ENCODE data around the gene KCNMA1. TPM values are rescaled to one million over a fixed set of nuclear protein-coding genes. Genes with fewer than 3 reads are reported as not detected.

Gene KCNMA1
- total and polyA plus RNA-seq, 4 donors, result 36.2 to 95.0 (median 54.3) TPM

GRCh38 chr10:77172086-77172485, 465.5 kb downstream of the KCNMA1 start:
- H3K27me3 ChIP-seq (ENCODE audit: control insufficient read depth, insufficient read depth, low read length), result no peaks in the 10 kb centered on the region
- H3K27ac ChIP-seq (ENCODE audit: low read depth, low read length), result no peak overlapping the region
- no peaks in the 10 kb centered on the region for H3K9me3 ChIP-seq (ENCODE audit: control insufficient read depth, insufficient read depth, low read length)
- H3K4me1 ChIP-seq (ENCODE audit: control insufficient read depth, insufficient read depth, low read length), result no peaks in the 10 kb centered on the region
- H3K4me3 ChIP-seq (ENCODE audit: low read depth, low read length), result no peak overlapping the region
- WGBS (ENCODE audit: insufficient coverage), result 72% methylated on average over 3 of the region's 4 CpGs
- peak in 1 of 6 donors; percentile 57 for DNase-seq (ENCODE audit: low read depth in 4 of 6, low spot score in 6 of 6)
- no peaks in the 10 kb centered on the region for H3K36me3 ChIP-seq (ENCODE audit: control insufficient read depth, insufficient read depth, low read length)

DNA sequence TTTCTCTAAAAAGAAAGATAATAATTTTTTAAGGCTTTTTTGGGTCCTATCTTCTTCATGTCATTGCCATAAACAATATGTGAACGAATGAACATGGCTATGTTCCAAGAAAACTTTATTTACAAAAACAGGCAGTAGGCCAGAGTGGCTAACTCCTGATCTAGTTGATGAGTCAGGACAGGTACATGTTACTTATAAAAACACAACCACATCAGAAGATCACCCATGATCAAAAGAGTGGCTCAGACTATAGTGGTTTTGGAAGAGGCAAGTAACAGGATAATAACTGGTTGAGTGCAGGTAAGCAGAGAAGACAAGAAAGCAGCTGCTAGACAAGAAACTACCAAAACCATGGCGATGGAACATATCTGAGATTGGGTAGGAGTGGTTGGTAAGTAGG, 468.7 kb downstream of the KCNMA1 start:
- Histone ChIP-seq H3K4me1 (ENCODE audit: control insufficient read depth, insufficient read depth, low read length) (no peaks in the 10 kb centered on the region), H3K36me3 (ENCODE audit: control insufficient read depth, insufficient read depth, low read length) (no peaks in the 10 kb centered on the region), H3K9me3 (ENCODE audit: control insufficient read depth, insufficient read depth, low read length) (no peaks in the 10 kb centered on the region), H3K4me3 (ENCODE audit: low read depth, low read length) (no peak overlapping the region), H3K27me3 (ENCODE audit: control insufficient read depth, insufficient read depth, low read length) (no peaks in the 10 kb centered on the region), H3K27ac (ENCODE audit: low read depth, low read length) (no peak overlapping the region)
- DNase-seq (ENCODE audit: low read depth in 4 of 6, low spot score in 6 of 6), result no peak
- no CpG with 5 or more reads among the region's 2 CpGs for WGBS (ENCODE audit: insufficient coverage)

DNA sequence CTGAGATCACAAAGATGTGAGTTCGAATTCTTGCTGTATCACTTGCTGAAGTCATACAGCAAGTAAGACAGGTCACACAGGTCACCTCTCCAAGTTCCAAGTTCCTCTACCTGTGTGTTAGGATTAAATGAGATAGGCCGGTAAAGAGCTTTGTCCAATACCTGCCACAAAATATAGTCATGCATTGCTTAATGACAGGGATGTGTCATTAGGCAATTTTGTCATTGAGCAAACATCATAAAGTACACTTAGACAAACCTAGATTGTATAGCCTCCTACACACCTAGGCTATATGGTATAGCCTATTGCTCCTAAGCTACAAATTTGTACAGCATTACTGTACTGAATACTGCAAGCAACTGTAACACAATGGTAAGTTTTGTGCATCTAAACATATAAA, 469.4 kb downstream of the KCNMA1 start:
- Histone ChIP-seq H3K9me3 (ENCODE audit: control insufficient read depth, insufficient read depth, low read length) (no peaks in the 10 kb centered on the region), H3K4me3 (ENCODE audit: low read depth, low read length) (no peak overlapping the region), H3K36me3 (ENCODE audit: control insufficient read depth, insufficient read depth, low read length) (no peaks in the 10 kb centered on the region), H3K27ac (ENCODE audit: low read depth, low read length) (no peak overlapping the region), H3K27me3 (ENCODE audit: control insufficient read depth, insufficient read depth, low read length) (no peaks in the 10 kb centered on the region), H3K4me1 (ENCODE audit: control insufficient read depth, insufficient read depth, low read length) (no peaks in the 10 kb centered on the region)
- DNase-seq (ENCODE audit: low read depth in 4 of 6, low spot score in 6 of 6), result no peak
- WGBS (ENCODE audit: insufficient coverage), result no CpG with 5 or more reads among the region's 2 CpGs

DNA sequence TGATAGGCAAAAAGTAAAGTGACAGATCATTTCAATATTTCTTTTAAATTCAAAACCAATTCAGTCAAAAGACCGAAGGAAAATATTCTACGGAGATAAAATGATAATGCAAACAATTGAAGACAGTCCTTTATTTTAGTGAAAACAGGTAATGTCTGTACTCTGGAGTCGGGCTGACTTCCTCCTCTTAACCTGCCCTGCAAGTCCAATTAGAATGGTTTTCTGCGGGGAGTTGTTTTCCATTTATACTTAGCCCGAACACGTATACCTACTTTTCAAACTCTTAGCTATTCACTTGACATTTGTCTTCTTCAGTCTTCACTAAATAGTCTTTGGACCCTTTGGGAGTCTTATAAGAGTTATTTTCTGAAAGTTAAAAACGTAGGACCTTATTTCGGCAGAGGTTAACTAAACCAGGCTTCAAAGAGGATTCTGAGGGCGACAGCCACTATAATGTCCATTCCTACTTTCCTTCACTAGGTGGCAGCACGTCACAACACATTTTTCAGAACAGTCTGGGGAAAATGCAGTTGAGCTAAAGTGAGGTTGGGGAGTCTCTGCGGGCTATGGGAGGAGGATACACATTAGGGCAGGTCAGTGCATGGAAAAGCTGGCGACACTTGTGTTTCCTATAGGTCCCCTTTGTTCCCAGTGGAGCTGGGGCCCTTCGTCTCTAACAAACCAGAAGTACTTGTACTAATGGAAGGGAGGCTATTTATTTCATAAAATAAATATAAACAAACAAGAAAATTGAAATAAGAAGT, 472.0 kb downstream of the KCNMA1 start:
- no peak overlapping the region for H3K27ac ChIP-seq (ENCODE audit: low read depth, low read length)
- no CpG with 5 or more reads among the region's 13 CpGs for WGBS (ENCODE audit: insufficient coverage)

GRCh38 chr10:77164616-77165311, 472.8 kb downstream of the KCNMA1 start:
- DNase-seq (ENCODE audit: low read depth in 4 of 6, low spot score in 6 of 6), result peak in 1 of 6 donors; percentile 24
- Histone ChIP-seq H3K9me3 (ENCODE audit: control insufficient read depth, insufficient read depth, low read length) (no peaks in the 10 kb centered on the region), H3K4me3 (ENCODE audit: low read depth, low read length) (no peak overlapping the region), H3K36me3 (ENCODE audit: control insufficient read depth, insufficient read depth, low read length) (no peaks in the 10 kb centered on the region), H3K27ac (ENCODE audit: low read depth, low read length) (no peak overlapping the region), H3K27me3 (ENCODE audit: control insufficient read depth, insufficient read depth, low read length) (no peaks in the 10 kb centered on the region), H3K4me1 (ENCODE audit: control insufficient read depth, insufficient read depth, low read length) (no peaks in the 10 kb centered on the region)
- WGBS (ENCODE audit: insufficient coverage), result 100% methylated on average over 1 of the region's 5 CpGs

More for the DNA sequence above, 472.0 kb downstream of the KCNMA1 start:
- no peak overlapping the region for H3K4me3 ChIP-seq (ENCODE audit: low read depth, low read length)
- no peaks in the 10 kb centered on the region for H3K9me3 ChIP-seq (ENCODE audit: control insufficient read depth, insufficient read depth, low read length)
- no peaks in the 10 kb centered on the region for H3K4me1 ChIP-seq (ENCODE audit: control insufficient read depth, insufficient read depth, low read length)
- H3K36me3 ChIP-seq (ENCODE audit: control insufficient read depth, insufficient read depth, low read length), result no peaks in the 10 kb centered on the region
- DNase-seq (ENCODE audit: low read depth in 4 of 6, low spot score in 6 of 6), result peak; percentile 50 to 94 (median 67)
- no peaks in the 10 kb centered on the region for H3K27me3 ChIP-seq (ENCODE audit: control insufficient read depth, insufficient read depth, low read length)

- 74% methylated on average over 4 of the region's 4 CpGs for WGBS (ENCODE audit: insufficient coverage)
- Histone ChIP-seq H3K27ac (ENCODE audit: low read depth, low read length) (no peak overlapping the region), H3K27me3 (ENCODE audit: control insufficient read depth, insufficient read depth, low read length) (no peaks in the 10 kb centered on the region), H3K4me1 (ENCODE audit: control insufficient read depth, insufficient read depth, low read length) (no peaks in the 10 kb centered on the region), H3K36me3 (ENCODE audit: control insufficient read depth, insufficient read depth, low read length) (no peaks in the 10 kb centered on the region), H3K4me3 (ENCODE audit: low read depth, low read length) (no peak overlapping the region), H3K9me3 (ENCODE audit: control insufficient read depth, insufficient read depth, low read length) (no peaks in the 10 kb centered on the region)
- DNase-seq (ENCODE audit: low read depth in 4 of 6, low spot score in 6 of 6), result no peak
Observed at GRCh38 chr10:77163670-77164348, 473.8 kb downstream of the KCNMA1 start.

GRCh38 chr10:77162697-77163096, 474.9 kb downstream of the KCNMA1 start:
- H3K9me3 ChIP-seq (ENCODE audit: control insufficient read depth, insufficient read depth, low read length), result no peaks in the 10 kb centered on the region
- H3K27ac ChIP-seq (ENCODE audit: low read depth, low read length), result no peak overlapping the region
- no CpG with 5 or more reads among the region's 4 CpGs for WGBS (ENCODE audit: insufficient coverage)
- H3K4me1 ChIP-seq (ENCODE audit: control insufficient read depth, insufficient read depth, low read length), result peaks cover 2% of the 10 kb centered on the region
- no peaks in the 10 kb centered on the region for H3K27me3 ChIP-seq (ENCODE audit: control insufficient read depth, insufficient read depth, low read length)
- H3K4me3 ChIP-seq (ENCODE audit: low read depth, low read length), result no peak overlapping the region
- DNase-seq (ENCODE audit: low read depth in 4 of 6, low spot score in 6 of 6), result no peak
- no peaks in the 10 kb centered on the region for H3K36me3 ChIP-seq (ENCODE audit: control insufficient read depth, insufficient read depth, low read length)

GRCh38 chr10:77160679-77161078, 476.9 kb downstream of the KCNMA1 start:
- no peak for DNase-seq (ENCODE audit: low read depth in 4 of 6, low spot score in 6 of 6)
- WGBS (ENCODE audit: insufficient coverage), result no CpG with 5 or more reads among the region's 1 CpG
- H3K36me3 ChIP-seq (ENCODE audit: control insufficient read depth, insufficient read depth, low read length), result no peaks in the 10 kb centered on the region
- no peaks in the 10 kb centered on the region for H3K27me3 ChIP-seq (ENCODE audit: control insufficient read depth, insufficient read depth, low read length)
- H3K9me3 ChIP-seq (ENCODE audit: control insufficient read depth, insufficient read depth, low read length), result no peaks in the 10 kb centered on the region
- peaks cover 4% of the 10 kb centered on the region for H3K4me1 ChIP-seq (ENCODE audit: control insufficient read depth, insufficient read depth, low read length)
- no peak overlapping the region for H3K4me3 ChIP-seq (ENCODE audit: low read depth, low read length)
- no peak overlapping the region for H3K27ac ChIP-seq (ENCODE audit: low read depth, low read length)

DNA sequence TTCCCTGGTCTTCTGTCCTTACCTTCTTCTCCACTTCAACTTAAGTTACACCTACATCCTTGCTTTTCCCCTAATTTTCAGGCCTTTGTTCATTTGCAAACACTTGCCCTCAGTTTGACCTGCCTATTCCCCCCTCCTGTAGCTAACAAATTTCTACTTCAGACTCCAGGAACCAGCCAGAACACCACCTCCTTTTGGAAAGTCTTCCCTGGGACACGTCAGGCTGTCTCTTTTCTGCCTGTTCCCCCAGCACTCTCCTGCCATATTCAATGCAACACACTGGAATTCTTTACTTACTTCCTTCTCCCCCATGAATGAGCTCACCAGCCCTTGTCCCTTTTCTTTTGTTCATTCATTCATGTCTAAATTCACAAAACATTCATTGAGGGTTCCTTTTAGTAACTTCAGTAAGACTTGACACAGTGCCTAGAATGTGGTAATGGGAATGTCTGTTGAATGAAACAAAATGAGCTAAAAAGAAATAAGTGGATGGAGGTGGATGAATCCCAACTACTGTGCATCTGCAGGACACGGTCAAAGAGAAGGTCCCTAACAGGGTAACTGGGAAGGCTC, 478.0 kb downstream of the KCNMA1 start:
- Histone ChIP-seq H3K27ac (ENCODE audit: low read depth, low read length) (peak overlapping the region; percentile 11), H3K4me3 (ENCODE audit: low read depth, low read length) (no peak overlapping the region), H3K27me3 (ENCODE audit: control insufficient read depth, insufficient read depth, low read length) (no peaks in the 10 kb centered on the region), H3K36me3 (ENCODE audit: control insufficient read depth, insufficient read depth, low read length) (no peaks in the 10 kb centered on the region), H3K4me1 (ENCODE audit: control insufficient read depth, insufficient read depth, low read length) (peaks cover 4% of the 10 kb centered on the region), H3K9me3 (ENCODE audit: control insufficient read depth, insufficient read depth, low read length) (no peaks in the 10 kb centered on the region)
- peak in 3 of 6 donors; percentile 25 to 76 (median 55) for DNase-seq (ENCODE audit: low read depth in 4 of 6, low spot score in 6 of 6)
- WGBS (ENCODE audit: insufficient coverage), result 42% methylated on average over 2 of the region's 2 CpGs

Measured in spinal cord (tissue), 10 donors.